ENCODE measurements around the gene HOXB7.

The HOXB7 gene

GRCh38 chr17:48610282-48611211 lies at the start of gene HOXB7:
TSS of gene HOXB7 (minus strand) at chr17:48611017. CDS start at chr17:48610918, 99 bp downstream.
- peak; percentile 73 for DNase-seq (ENCODE audit: low spot score)

- no peak for DNase-seq (ENCODE audit: low spot score)
These were observed 45.1 kb upstream of the HOXB7 start for GRCh38 chr17:48655913-48656312.

GRCh38 chr17:48649741-48650140 lies 38.9 kb upstream of the HOXB7 start:
- DNase-seq (ENCODE audit: low spot score): no peak

GRCh38 chr17:48647963-48648245 lies 37.1 kb upstream of the HOXB7 start:
- DNase-seq (ENCODE audit: low spot score): no peak

- no peak for DNase-seq (ENCODE audit: low spot score)
These were observed 36.5 kb upstream of the HOXB7 start for GRCh38 chr17:48647103-48647962.

GRCh38 chr17:48646183-48647102 lies 35.6 kb upstream of the HOXB7 start:
- DNase-seq (ENCODE audit: low spot score): no peak

DNA sequence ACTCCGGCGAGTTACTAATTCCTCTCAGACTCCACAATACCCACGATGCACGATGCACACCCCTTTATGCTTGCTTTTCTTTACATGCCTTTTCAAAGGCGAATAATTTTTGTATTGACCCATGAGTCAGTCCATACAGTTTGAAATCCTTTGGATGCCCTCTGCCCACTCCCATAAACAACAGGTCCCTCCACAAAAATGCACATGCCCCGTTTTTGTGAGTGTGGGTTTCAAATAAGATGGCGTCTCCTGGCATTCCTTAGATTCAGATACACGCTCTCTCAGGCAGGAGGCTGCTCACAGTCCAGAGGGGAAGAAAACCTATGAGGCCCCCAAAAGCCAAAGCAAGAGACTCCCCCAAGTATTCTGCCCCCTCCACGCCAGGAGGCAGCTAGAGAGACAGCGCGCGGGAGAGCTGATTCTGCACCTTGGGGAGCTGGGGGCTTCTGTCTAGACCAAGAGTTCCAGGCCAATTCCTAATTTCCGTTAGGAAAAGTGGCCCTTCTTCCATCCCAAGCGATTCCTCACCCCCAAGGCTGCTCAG lies 34.9 kb upstream of the HOXB7 start:
- DNase-seq (ENCODE audit: low spot score): no peak

DNA sequence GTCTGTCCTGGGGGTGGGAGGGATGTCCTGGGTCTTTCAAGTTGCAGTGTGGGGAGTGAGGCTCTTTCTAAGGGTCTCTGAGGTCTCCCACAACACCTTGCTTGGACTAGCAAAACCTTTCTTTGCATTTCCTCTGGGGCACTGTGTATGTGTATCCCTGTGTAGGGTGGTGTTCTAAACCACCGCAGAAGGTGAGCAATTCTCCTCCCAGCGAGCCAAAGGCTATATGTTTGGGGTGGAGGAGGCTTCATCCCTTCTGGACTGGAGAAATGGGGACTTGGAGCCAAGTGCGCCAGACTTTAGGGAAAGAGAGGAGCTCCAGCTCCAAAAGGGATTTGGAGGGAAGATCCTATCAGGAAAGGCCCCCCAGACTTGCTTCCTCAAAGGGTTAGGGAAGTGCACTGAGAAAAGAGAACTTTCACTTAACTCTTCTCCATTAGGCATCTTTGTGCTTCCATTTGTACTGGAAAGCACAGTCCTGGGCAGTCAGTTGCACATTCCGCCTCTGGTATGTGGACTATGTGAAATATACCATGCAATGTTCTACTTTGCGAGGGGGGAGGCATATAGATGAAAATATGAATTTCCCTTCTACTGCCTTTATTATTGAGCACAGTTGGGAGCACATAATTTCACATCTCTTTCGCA lies 34.2 kb upstream of the HOXB7 start:
- no peak for DNase-seq (ENCODE audit: low spot score)

DNA sequence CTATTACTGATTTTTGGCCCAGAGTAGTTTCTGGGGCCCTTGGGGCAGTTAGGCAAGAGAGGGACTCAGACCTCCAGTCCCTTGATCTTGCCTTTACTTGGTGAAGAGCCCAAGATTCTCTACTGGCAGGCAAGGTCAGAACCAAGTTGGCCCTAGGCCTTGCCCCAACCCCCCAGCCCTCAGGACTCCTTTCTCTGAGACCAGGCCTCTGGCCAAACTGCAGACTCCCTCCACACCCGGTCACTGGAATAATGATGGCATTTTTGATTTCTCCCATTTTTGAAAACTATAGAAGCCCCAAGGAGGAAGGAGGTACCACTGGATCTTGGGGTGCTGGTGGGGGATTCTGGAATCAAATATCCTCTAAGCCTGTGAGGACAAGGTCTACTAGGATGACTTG lies 33.3 kb upstream of the HOXB7 start:
- DNase-seq (ENCODE audit: low spot score): no peak

DNA sequence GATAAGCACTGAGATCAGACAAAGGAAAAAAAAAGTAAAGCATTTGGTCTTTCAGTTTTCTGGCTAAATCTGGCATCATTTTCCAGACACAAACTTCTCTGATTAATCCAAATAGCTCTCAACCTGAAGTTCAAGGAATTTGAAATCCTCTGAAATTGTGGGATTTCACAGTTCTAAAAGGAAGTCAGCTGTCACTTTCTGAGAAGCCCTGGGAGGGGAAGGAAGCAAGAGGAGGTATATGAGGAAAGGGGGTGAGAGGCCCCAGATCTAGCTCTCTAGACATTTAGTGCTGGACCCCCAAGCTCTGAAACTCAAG lies 32.8 kb upstream of the HOXB7 start:
- no peak for DNase-seq (ENCODE audit: low spot score)

DNA sequence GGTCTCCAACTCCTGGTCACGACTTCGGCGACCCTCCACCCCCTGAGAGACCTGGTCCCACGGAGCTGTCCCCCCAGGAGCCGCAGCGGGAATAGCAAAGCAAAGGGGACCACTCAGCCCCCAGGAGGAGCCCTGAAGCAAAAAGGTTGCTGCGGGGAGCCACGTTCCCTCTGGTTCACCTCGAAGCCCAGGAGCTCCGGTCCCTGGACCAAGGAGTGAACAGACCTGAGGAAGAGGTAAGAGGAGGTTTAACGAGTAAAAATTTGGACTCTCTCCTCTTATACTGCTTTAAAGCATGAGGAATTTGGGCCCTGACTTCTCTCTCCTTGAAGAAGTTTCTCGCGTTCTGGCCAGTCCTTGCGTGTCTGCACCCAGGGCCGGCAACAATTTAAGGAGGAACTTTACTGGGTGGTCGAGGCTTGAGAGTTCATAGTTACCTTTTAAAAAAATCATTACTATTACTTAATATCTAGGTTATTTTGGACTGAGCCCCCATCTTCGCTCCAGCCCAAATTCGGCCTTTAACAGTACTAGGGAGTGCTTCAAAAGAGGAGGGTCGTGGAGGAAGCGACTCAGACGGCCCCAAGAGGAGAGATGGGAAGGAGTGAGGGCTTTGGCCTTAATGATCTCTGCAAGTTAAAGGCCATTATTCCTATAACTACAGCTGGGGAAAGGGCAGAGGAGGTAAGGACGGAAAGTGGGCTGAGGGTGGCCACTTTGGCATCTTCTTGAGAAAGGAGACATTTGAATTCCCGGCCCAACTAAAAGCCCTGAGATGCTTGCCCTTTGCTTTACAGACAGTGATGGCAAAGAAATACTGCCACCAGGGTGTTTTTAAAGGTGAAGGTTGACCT lies 32.3 kb upstream of the HOXB7 start:
- no peak for DNase-seq (ENCODE audit: low spot score)

- DNase-seq (ENCODE audit: low spot score): peak; percentile 36
These were observed 31.4 kb upstream of the HOXB7 start for GRCh38 chr17:48642059-48642842.

DNA sequence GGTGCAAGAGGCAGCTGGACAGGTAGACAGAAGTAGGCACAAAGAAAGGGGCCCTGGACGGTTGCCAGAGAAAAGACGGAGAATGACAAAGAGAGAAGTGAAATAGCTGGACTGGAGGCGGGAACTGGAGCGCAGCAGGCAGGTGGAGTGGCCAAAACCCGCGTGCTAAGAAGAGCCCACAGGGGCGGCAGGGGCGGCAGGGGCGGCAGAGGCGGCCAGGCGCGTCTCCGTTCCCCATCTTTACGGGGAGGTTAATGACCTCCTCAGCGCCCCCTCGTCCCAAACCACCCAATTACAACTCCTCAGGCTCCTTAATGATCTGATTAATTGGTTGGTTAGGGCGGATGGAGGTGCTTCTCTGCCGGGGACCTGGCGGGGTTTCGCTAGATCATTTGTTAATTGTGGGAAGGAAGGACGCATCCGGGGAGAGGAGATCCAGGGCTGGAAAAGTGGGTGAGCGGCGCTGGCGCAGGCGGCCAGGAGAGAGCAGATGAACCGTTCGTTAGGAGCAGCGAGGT lies 30.8 kb upstream of the HOXB7 start:
- no peak for DNase-seq (ENCODE audit: low spot score)

GRCh38 chr17:48640858-48641180 lies 30.0 kb upstream of the HOXB7 start:
- DNase-seq (ENCODE audit: low spot score): no peak

DNA sequence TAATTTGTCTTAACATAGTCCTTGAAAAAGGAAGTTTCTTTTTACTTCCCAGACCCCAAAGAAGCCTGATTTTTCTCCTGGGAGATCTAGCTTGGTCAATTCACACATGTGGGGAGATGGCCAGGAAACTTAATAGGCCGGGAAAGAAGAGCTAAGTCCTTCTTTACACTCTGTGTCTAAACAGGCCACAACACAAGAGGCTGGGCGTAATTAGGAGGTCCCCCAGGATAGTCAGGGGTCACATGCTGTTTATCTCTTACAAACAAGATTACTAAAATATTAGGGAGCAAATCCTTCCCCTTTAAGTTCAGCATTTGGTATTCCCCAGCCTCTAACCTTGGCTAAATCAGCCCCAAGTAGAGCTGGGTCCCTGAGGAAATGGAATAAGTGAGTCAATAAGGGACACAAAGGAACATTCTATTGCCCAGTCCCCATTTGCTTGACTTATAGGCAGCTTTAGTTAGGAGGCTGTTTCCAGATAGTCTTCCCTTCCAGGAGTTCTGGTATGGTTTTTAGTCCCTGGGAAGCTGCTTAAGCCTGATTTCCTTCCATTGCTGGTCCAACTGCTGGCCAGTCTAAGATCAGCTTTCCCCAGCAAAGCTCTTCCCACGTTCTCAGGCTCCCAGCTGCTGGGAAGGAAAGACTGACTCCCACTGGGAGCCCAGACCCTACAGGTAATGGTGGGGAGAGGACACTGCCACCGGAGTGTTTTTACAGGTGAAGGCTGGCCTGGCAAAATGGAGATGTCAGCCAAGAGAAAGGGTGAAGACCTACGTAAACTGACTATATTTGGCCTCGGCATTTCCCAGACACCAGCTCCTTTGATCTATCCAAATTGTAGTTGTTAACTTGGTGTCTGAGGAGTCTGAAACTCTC lies 29.4 kb upstream of the HOXB7 start:
- no peak for DNase-seq (ENCODE audit: low spot score)

GRCh38 chr17:48639136-48639535 lies 28.3 kb upstream of the HOXB7 start:
- no peak for DNase-seq (ENCODE audit: low spot score)

DNA sequence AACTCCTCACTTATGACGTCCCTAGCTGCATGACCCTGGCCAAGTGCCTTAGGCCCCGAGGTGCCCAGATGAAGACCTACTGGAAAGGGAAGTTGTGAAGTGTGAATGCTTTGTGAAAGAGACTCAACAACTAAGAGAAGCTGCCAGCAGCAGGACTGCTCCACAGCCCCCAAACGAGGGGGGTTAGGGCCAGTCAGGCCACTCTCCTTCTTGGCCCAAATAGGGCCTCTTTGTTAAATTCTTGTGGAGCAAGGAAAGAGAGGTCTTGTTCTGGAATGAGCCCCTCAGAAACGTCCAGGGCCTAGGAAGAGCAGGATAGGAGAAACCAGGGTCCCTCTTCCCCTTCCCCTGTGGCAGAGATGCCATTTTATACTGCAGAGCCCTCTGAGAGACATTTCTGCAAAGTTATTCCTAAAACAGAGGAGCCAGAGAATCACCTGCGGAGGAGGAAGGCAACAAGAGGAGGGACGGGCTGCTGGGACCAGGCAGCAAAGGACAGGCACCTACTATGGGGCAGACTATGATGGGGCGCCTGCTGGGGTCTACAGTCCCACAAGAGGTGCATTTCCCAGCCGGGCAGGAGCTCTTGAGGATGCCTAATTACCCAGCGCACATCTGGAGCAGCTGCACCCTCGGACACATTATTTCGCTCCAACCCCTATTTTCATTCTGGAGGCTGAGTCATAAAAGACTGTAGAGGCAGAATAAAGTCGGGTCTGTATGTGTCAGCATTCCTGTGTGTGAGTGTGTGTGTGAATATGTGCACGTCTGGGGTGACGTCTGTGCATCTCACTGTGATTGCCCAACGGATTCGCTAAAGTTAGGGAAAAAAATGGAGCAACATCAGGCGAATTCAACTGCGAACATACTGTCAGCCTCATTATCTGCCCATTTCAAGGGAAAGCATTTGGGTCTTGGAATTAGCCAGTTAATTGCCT lies 26.8 kb upstream of the HOXB7 start:
- no peak for DNase-seq (ENCODE audit: low spot score)
